Liver (tissue), 3 donors: ENCODE results near the gene SGSM1.

Experiments used
- ATF3 ChIP-seq: IDR thresholded peaks from 2 replicates; pipeline ENCODE4 v1.6.1; 2016; ENCODE audit warnings: antibody characterized with exemption
- CTCF ChIP-seq: fragments of 150-350 bp; IDR thresholded peaks from 2 replicates; pipeline ENCODE4 v1.5.1; 2017; ENCODE audit warnings: improper control_type of control experiment, low read depth, low read length; ENCODE audit not compliant: missing input control
- GABPA ChIP-seq, 2 donors: IDR thresholded peaks in 1 of 2; conservative IDR thresholded peaks in 1 of 2; 2 replicates each; pipeline ENCODE4 v1.6.1; 2016; ENCODE audit warnings: antibody characterized with exemption in 2 of 2, mild to moderate bottlenecking in 1 of 2, moderate library complexity in 1 of 2
- donor health status: healthy.
- donor health status: healthy.

GRCh38 chr22:24887260-24887659 is 81.2 kb downstream of the SGSM1 start:
- no peak for TF ChIP-seq CTCF
- no peak for TF ChIP-seq GABPA (IDR thresholded peaks at IDR 0.05 in 1 of 2, conservative IDR thresholded peaks at IDR 0.05 in 1 of 2)
- TF ChIP-seq ATF3, result no peak
